ENCODE measurements around the gene VEPH1.
"Not testable (repeated sequence)": the region's sequence is repeated elsewhere in the genome, so short reads cannot be mapped to it uniquely, and the experiment has no call there.

VEPH1 gene

DNA sequence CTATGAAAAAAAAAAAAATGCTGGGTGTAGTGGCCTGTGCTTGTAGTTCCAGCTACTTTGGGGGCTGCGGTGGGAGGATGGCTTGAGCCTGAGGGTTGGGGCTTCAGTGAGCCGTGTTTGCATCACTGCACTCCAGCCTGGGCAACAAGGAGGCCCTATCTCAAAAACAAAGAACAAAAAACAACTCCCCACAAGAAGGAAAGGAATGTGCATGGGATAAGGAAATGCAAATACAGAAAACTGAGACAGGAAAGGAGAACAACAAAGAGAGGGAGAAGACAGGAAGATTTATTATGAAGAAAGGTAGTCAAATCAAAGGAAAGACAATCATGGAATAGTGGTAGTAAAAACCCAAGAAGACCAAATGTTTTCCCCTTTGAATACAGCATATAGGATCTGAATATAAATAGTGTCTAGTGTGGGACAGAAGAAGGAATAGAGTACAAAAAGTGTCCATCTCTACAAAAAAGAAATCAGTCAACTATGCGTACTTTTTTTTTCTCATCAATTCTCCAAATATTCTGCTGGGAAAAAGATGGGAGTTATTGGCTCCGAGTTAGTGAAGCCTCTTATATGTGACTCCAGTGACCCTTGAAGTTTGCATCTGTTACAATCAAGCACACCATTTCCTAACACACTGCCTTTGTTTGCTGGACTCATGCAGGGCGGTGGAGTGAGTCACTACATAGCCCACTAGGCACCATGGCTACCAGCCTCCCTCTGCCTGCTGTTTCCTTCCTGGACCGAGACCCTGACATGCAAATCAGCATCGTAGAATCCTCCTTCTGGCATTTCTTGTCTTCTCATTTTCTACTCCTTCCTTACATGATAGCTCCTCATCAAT lies 167.8 kb downstream of the VEPH1 start:
- DNase-seq: no peak

DNA sequence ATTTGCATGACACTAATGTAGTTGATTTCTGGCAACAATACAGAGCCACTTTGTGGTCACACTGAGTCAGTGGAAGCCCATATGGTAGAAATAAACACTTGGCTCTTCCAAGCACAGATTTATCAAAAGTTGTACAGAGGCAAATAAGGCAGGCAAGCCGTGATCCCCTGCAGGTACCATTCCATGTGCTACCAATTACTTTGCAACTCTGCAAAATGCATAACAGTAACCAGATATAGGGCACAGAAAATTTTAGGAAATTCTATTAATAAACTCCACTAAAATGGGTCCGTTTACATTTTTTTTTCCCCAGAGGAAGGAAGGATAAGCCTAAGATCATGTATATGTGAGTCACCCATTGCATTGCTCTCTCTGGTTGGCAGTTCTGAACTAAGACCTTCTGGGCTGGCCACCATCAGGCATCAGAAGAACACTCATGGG lies 169.6 kb downstream of the VEPH1 start:
- DNase-seq: no peak

GRCh38 chr3:157330206-157330605 lies 173.0 kb downstream of the VEPH1 start:
- no peak for DNase-seq

DNA sequence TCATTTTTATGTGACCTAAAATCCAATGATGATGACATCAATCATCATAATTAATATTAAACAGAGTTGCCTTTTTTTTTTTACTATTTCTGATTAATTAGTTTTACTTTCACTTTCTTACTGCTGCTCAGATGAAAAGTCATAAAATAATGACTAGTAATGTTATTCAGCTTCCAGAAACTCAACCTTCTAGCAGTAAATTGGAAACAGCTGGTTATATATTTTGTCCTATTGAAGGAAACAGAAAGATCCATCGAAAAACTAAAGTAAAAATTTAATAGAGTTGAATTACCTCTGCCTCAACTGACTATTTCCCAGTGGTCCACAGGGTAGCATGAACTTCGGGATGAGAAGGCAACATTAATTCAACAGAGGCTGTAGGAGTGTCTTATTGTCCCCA lies 173.7 kb downstream of the VEPH1 start:
- no peak for DNase-seq

- DNase-seq: no peak
Observed at GRCh38 chr3:157327837-157328236, 175.4 kb downstream of the VEPH1 start.

GRCh38 chr3:157327018-157327417 lies 176.2 kb downstream of the VEPH1 start:
- DNase-seq: no peak

- DNase-seq: not testable (repeated sequence)
Observed at GRCh38 chr3:157324869-157325268, 178.3 kb downstream of the VEPH1 start.

DNA sequence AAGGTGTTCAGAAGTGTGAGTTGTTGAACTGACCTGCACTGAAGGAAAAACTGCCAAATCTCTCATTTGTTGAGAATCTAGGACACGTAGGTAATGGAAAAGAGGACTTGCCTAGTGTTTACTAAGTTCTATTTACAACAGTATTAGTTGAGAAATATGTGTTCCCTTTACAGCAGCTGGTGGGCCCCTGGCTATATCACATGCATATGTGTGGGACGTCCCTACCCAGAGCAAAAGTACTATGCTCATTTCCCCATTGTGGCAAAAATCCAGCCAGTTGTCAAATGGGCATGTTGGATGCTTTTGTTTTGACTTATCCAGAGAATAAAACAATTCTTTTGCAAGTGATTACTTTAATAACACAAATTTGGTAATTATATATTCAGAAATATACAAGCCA lies 179.9 kb downstream of the VEPH1 start:
- DNase-seq: no peak

DNA sequence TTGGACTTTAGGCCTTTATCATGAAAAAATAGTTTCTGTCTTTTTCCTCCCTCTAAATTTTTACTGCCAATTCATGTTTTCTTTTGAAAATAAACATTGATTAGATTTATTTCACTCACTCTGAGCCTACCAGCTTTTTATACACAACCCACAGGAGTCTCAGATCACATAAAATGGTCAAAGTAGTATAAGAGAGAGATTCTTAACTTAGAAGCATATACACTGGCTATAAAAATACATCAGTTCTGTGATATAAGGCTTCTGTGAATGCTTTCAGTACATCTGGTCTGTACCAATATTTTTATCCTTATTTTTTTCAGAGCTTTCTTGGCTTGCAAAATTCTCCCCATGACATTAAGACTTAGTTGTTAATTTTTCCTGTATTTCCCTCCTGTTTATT lies 183.5 kb downstream of the VEPH1 start:
- DNase-seq: no peak

GRCh38 chr3:157318639-157319288 lies 184.5 kb downstream of the VEPH1 start:
- no peak for DNase-seq

- DNase-seq: no peak
Observed at GRCh38 chr3:157317895-157318294, 185.3 kb downstream of the VEPH1 start.

GRCh38 chr3:157313186-157313585 lies 190.0 kb downstream of the VEPH1 start:
- no peak for DNase-seq

DNA sequence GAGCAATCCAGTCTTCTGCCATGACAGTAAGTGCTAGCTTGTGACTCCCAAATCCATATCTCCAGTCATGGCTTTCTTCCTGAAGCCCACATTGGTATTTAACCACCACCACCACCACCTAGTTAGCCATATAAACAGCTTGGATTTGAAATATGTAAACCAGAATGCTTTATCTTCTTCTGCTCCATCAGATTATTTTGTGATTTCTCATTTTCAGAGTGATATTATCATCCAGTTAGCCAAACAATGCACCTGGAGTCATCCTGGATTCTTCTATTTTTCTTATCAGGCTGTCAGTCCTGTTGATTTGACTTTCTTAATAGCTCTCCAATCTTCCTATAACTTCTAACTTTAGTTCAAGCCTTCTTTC lies 190.9 kb downstream of the VEPH1 start:
- no peak for DNase-seq

DNA sequence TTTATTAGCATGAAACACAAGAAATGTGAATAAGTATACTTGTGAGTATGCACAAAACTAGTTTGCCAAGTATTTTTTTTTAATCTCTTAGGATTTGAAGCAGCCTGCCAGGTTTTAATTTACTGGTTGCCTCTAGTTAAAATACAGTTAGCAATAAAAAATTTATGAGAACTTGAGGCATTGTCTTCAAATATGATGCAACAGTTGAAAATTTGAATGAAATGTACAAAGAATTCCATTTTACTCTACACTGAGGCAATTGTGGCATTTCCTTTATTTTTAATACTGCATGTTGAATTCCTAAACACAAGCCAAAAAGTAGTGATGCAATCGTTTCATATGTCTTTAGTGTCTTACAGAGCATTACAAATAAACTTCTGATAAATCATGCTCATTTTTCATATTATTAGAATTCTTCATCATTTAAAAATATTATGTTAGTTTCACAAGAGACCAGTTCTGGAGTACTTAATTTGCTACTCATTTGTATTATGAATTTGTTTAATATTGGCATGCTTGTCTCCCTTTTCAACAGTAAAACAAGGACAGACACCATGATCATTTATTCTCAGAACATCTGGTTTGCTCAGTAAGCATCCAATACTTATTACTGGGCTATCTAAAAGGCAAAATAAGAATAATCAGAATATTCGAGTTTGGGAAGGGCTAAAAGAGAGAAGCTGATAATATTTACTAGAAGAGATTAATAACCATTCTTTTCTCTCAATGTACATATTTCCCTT lies 191.4 kb downstream of the VEPH1 start:
- DNase-seq: no peak

DNA sequence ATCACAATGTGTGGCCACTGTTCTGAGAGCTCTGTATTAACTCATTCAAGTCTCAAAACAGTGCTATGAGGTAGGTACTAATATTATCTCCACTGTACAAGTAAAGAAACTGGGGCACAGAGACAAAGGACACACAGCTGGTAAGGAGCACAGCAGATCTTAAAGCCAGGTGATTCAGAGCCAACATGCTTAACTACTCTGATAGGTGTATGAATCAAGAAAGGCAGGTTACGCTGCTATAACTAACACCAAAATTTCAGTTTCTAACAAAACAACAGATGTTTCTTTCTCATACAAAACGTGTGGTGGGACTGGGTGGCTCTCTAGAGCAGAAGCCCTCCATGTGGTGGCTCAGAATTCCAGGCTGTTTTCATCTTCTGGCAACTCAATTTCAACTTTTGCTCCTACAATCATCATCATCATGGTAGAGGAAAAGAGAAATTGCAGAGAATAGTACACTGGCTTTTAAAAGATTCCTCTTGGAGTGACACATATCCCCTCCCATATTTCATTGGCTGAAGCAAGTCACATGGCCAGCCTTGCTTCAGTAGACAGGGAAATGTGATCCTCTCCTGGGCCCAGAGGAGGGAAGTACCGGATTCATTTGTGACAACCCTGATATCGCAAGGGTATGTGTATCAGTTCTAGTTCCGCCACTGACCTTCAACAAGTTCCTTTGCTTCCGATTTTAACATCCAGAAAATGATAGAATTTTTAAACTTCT lies 192.7 kb downstream of the VEPH1 start:
- DNase-seq: no peak

GRCh38 chr3:157306502-157306901 lies 196.7 kb downstream of the VEPH1 start:
- no peak for DNase-seq

- no peak for DNase-seq
Observed at GRCh38 chr3:157305392-157305791, 197.8 kb downstream of the VEPH1 start.

- DNase-seq: no peak
Observed at GRCh38 chr3:157301755-157302154, 201.5 kb downstream of the VEPH1 start.

DNA sequence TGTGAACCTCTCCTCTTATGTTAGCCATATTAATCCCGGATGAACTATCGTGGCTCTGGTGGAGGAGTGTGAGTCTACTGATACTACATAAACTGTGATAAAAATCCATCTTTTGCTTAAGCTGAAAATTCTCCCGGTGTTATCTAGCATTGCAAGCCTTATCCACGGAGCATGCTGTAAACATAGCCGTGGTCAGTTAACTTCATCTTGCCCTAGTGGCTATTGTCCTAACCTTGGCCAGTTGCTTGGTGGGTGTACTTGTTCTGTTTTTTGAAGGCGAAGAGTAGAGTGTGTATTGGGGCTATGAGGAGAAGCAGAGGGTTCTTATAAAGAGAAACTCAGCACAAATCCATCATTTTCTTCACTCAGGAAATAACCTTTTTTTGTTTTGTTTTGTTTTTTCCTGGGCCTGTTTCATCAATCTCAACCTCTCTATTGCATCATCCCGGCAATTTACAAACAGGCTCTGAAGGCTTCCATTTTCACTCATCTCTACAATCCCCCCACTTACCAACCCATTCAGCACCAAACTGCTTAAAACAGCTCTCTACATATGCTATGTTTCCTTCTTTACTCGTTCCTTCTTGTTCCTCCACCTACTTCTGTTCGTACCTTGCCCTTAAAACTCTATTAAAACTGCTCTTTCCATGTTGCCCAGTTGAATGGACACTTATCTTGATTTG lies 202.1 kb downstream of the VEPH1 start:
- DNase-seq: no peak

GRCh38 chr3:157300094-157300493 lies 203.1 kb downstream of the VEPH1 start:
- DNase-seq: no peak

GRCh38 chr3:157297328-157297915 lies 205.8 kb downstream of the VEPH1 start:
- no peak for DNase-seq

GRCh38 chr3:157294953-157295352 lies 208.3 kb downstream of the VEPH1 start:
- no peak for DNase-seq

Data from activated CD4-positive, alpha-beta T cell treated with anti-CD3 and anti-CD28 coated beads, Interleukin-2, amount 50 U/mL, for 16 hours (primary cell).